SU-DHL-6 (cell line): ENCODE measurements around the gene ZSWIM8.

ENCODE experiments used
- H2AFZ ChIP-seq: fragments of 200-600 bp; sonication (generic); 2 replicates; pipeline ENCODE4 v1.6.1; 2014; ENCODE audit warnings: low read depth, mild to moderate bottlenecking, moderate library complexity, mixed read lengths, antibody characterized with exemption, low read length; ENCODE audit not compliant: severe bottlenecking
- H3F3A ChIP-seq: fragments of 200-600 bp; shearing (Covaris generic); 2 replicates; pipeline ENCODE4 v1.6.0; 2016; ENCODE audit warnings: antibody characterized with exemption, mild to moderate bottlenecking; ENCODE audit not compliant: insufficient read depth
- H3K27ac ChIP-seq: fragments of 200-600 bp; sonication (generic); 2 replicates; pipeline ENCODE4 v1.5.1; 2016; ENCODE audit warnings: low read depth, mild to moderate bottlenecking, low read length, moderate library complexity, mixed read lengths
- H3K27me3 ChIP-seq: fragments of 200-600 bp; sonication (generic), shearing (Covaris generic); 2 replicates; pipeline ENCODE4 v1.6.0; 2014; ENCODE audit warnings: mild to moderate bottlenecking, low read length
- H3K36me3 ChIP-seq: fragments of 200-600 bp; sonication (generic); 2 replicates; pipeline ENCODE4 v1.6.1; 2014; ENCODE audit warnings: mild to moderate bottlenecking, low read length, mixed read lengths
- H3K4me2 ChIP-seq: fragments of 300-600, 200-600 bp; shearing (Covaris generic), sonication (generic); 2 replicates; pipeline ENCODE4 v1.6.0; 2014; ENCODE audit warnings: low read length, low read depth, mild to moderate bottlenecking; ENCODE audit not compliant: poor library complexity, severe bottlenecking
- H3K4me3 ChIP-seq: fragments of 200-600 bp; sonication (generic); 2 replicates; pipeline ENCODE4 v1.5.1; 2014; ENCODE audit warnings: antibody characterized with exemption, low read length, mild to moderate bottlenecking, mixed read lengths; ENCODE audit not compliant: insufficient read depth, poor library complexity, severe bottlenecking
- H3K79me2 ChIP-seq: fragments of 200-600 bp; sonication (generic); 2 replicates; pipeline ENCODE4 v1.6.1; 2014; ENCODE audit warnings: mild to moderate bottlenecking, low read length, moderate library complexity; ENCODE audit not compliant: insufficient read depth
- H3K9ac ChIP-seq: fragments of 200-600 bp; sonication (generic); 2 replicates; pipeline ENCODE4 v1.7.0; 2014; ENCODE audit warnings: mild to moderate bottlenecking, low read length
- H3K9me2 ChIP-seq: fragments of 200-600 bp; sonication (generic); replicated peaks from 2 replicates; pipeline ENCODE4 v1.6.1; 2014; ENCODE audit warnings: low read length; ENCODE audit not compliant: insufficient read depth
- H3K9me3 ChIP-seq: fragments of 200-600 bp; sonication (generic); 2 replicates; pipeline ENCODE4 v1.6.1; 2014; ENCODE audit warnings: low read length, mixed read lengths; ENCODE audit not compliant: insufficient read depth
- H4K20me1 ChIP-seq: fragments of 200-600 bp; sonication (generic); 2 replicates; pipeline ENCODE4 v1.6.1; 2014; ENCODE audit warnings: low read depth, mild to moderate bottlenecking, antibody characterized with exemption, low read length, moderate library complexity, mixed read lengths
- CTCF ChIP-seq: fragments of 200-600 bp; sonication (generic); IDR thresholded peaks from one replicate; pipeline ENCODE4 v1.5.1; 2017; ENCODE audit warnings: antibody characterized with exemption, mild to moderate bottlenecking, low read length, moderate library complexity; ENCODE audit not compliant: insufficient read depth, poor library complexity, severe bottlenecking
- EZH2phosphoT487 ChIP-seq: fragments of 200-600 bp; sonication (generic), shearing (Covaris generic); conservative IDR thresholded peaks from 2 replicates; pipeline ENCODE4 v1.6.1; 2018; ENCODE audit warnings: mild to moderate bottlenecking, antibody characterized with exemption, low read length, moderate library complexity, mixed read lengths

ZSWIM8 gene

GRCh38 chr10:73743327-73743904 lies 42.0 kb upstream of the ZSWIM8 start:
- no peaks in the 10 kb centered on the region; the same call in 1 of the 2 replicates for H4K20me1 ChIP-seq
- peak overlapping the region; percentile 74 for H3K27ac ChIP-seq
- peak overlapping the region; percentile 92 for H3K4me3 ChIP-seq
- peak overlapping the region; percentile 83 for H3K4me2 ChIP-seq
- H2AFZ ChIP-seq, result peak overlapping the region; percentile 47
- no peaks in the 10 kb centered on the region for H3K9me2 ChIP-seq
- no peaks in the 10 kb centered on the region for H3K27me3 ChIP-seq
- no peaks in the 10 kb centered on the region for H3F3A ChIP-seq
- H3K9me3 ChIP-seq, result no peaks in the 10 kb centered on the region
- TF ChIP-seq EZH2phosphoT487, result no peak
- peak overlapping the region; percentile 77 for H3K9ac ChIP-seq
- H3K79me2 ChIP-seq, result peaks cover 49% of the 10 kb centered on the region
- H3K36me3 ChIP-seq, result no peaks in the 10 kb centered on the region

GRCh38 chr10:73743905-73744663 lies 41.3 kb upstream of the ZSWIM8 start, which contains the start of gene SEC24C:
TSS of gene SEC24C (plus strand) at chr10:73744372. CDS start at chr10:73746833, 2,461 bp downstream.
- no peaks in the 10 kb centered on the region; the same call in 1 of the 2 replicates for H4K20me1 ChIP-seq
- peak within 1 kb of the TSS; percentile 92 for H3K4me3 ChIP-seq
- 0 out of 2 replicates have a peak, but pooled peaks cover 3% of the 10 kb centered on the region for H3K36me3 ChIP-seq
- H3K27ac ChIP-seq, result peak within 1 kb of the TSS; percentile 74
- H3K9me3 ChIP-seq, result no peaks in the 10 kb centered on the region
- TF ChIP-seq CTCF (no peak), EZH2phosphoT487 (no peak)
- H3K9ac ChIP-seq, result peak within 1 kb of the TSS; percentile 77
- peak within 1 kb of the TSS; percentile 47 for H2AFZ ChIP-seq
- no peaks in the 10 kb centered on the region for H3K9me2 ChIP-seq
- no peaks in the 10 kb centered on the region for H3K27me3 ChIP-seq
- peaks cover 53% of the 10 kb centered on the region for H3K79me2 ChIP-seq
- peak within 1 kb of the TSS; percentile 83 for H3K4me2 ChIP-seq
- no peaks in the 10 kb centered on the region for H3F3A ChIP-seq

GRCh38 chr10:73744664-73744975 lies 40.8 kb upstream of the ZSWIM8 start:
- peaks cover 59% of the 10 kb centered on the region for H3K79me2 ChIP-seq
- peak overlapping the region; percentile 83 for H3K4me2 ChIP-seq
- H3K9me2 ChIP-seq, result no peaks in the 10 kb centered on the region
- no peaks in the 10 kb centered on the region for H3F3A ChIP-seq
- peak overlapping the region; percentile 74; the same call in 1 of the 2 replicates for H3K27ac ChIP-seq
- H3K27me3 ChIP-seq, result no peaks in the 10 kb centered on the region
- H3K36me3 ChIP-seq, result 0 out of 2 replicates have a peak, but pooled peaks cover 6% of the 10 kb centered on the region
- peak overlapping the region; percentile 47 for H2AFZ ChIP-seq
- H4K20me1 ChIP-seq, result no peaks in the 10 kb centered on the region; the same call in 1 of the 2 replicates
- peak overlapping the region; percentile 92 for H3K4me3 ChIP-seq
- peak overlapping the region; percentile 77 for H3K9ac ChIP-seq
- no peak for TF ChIP-seq CTCF
- TF ChIP-seq EZH2phosphoT487, result no peak
- H3K9me3 ChIP-seq, result no peaks in the 10 kb centered on the region
